ENCODE measurements around the gene TCTN1.

- TF ChIP-seq POLR2A (IDR thresholded peaks at IDR 0.05; ENCODE audit: low read depth, low read length) (no peak), TAF1 (IDR thresholded peaks at IDR 0.05; ENCODE audit: borderline replicate concordance, low read depth, low read length) (no peak)
Observed at GRCh38 chr12:110641521-110641920, 27.6 kb downstream of the TCTN1 start.
